Left ventricle myocardium inferior (tissue), 1 donor: ENCODE measurements around the gene GNPDA1. TPM values are rescaled to one million over a fixed set of nuclear protein-coding genes. Genes with fewer than 3 reads are reported as not detected.
"Not testable (repeated sequence)": the region's sequence is repeated elsewhere in the genome, so short reads cannot be mapped to it uniquely, and the experiment has no call there.

Source experiments
- DNase-seq: peaks from one replicate; pipeline ENCODE4 v3.0.0-alpha.2; 2020
- H3K27ac ChIP-seq: fragments of 200-600 bp; replicated peaks from 2 replicates; pipeline ENCODE4 v1.8.0; 2021
- H3K27me3 ChIP-seq: fragments of 200-600 bp; 2 replicates; pipeline ENCODE4 v1.8.0; 2021; ENCODE audit warnings: low read depth
- H3K36me3 ChIP-seq: fragments of 200-600 bp; 2 replicates; pipeline ENCODE4 v1.8.0; 2021
- H3K4me1 ChIP-seq: fragments of 200-600 bp; 2 replicates; pipeline ENCODE4 v1.8.0; 2021
- H3K4me3 ChIP-seq: fragments of 200-600 bp; 2 replicates; pipeline ENCODE4 v1.8.0; 2021; ENCODE audit warnings: mild to moderate bottlenecking, moderate library complexity
- H3K9me3 ChIP-seq: fragments of 200-600 bp; replicated peaks from 2 replicates; pipeline ENCODE4 v1.8.0; 2021
- CTCF ChIP-seq: fragments of 200-600 bp; IDR thresholded peaks from 2 replicates; pipeline ENCODE4 v1.8.0; 2021; ENCODE audit warnings: antibody characterized with exemption, mild to moderate bottlenecking, borderline replicate concordance
- intact Hi-C: fragments of 100-400 bp; cut with micrococcal nuclease; formaldehyde crosslinking; loops from one replicate; pipeline ENCODE4 v1.11.0; 2022
- total RNA-seq: library from RNA; stranded (reverse); fragmentation: NEBNext Ultra II Directional; extraction: Animal tissue kit (Norgen Biotek cat#: 25700); gene quantifications from one replicate; pipeline ENCODE4 v1.2.1, GENCODE V29; 2021
- donor health status: DM: no; HTN: yes; CAD: no; lungs with severe emphysema.

GNPDA1 gene
- total RNA-seq, 1 donor from 2014 or later = 24.3 TPM

GRCh38 chr5:142038735-142039134 is 25.9 kb upstream of the GNPDA1 start:
- TF ChIP-seq CTCF = no peak

GRCh38 chr5:142037599-142037998 is 24.8 kb upstream of the GNPDA1 start:
- H3K27me3 ChIP-seq, intact Hi-C loops, H3K36me3 ChIP-seq, DNase-seq, H3K4me1 ChIP-seq, H3K27ac ChIP-seq, H3K9me3 ChIP-seq, H3K4me3 ChIP-seq: not testable (repeated sequence)

More at GRCh38 chr5:142038735-142039134, 25.9 kb upstream of the GNPDA1 start:
- no peak overlapping the region for H3K27ac ChIP-seq
- no peaks in the 10 kb centered on the region for H3K9me3 ChIP-seq
- no peaks in the 10 kb centered on the region for H3K4me1 ChIP-seq
- no peak for DNase-seq
- no peaks in the 10 kb centered on the region for H3K36me3 ChIP-seq
- H3K4me3 ChIP-seq = no peak overlapping the region
- intact Hi-C loops = no loop called here
- no peaks in the 10 kb centered on the region for H3K27me3 ChIP-seq

- TF ChIP-seq CTCF = no peak
- no peak overlapping the region for H3K27ac ChIP-seq
- intact Hi-C loops = no loop called here
- no peaks in the 10 kb centered on the region for H3K4me1 ChIP-seq
- no peak overlapping the region for H3K4me3 ChIP-seq
- H3K27me3 ChIP-seq = no peaks in the 10 kb centered on the region
- H3K36me3 ChIP-seq = no peaks in the 10 kb centered on the region
- no peaks in the 10 kb centered on the region for H3K9me3 ChIP-seq
- DNase-seq = no peak
Measured at GRCh38 chr5:142036918-142037317, 24.1 kb upstream of the GNPDA1 start.

- DNase-seq = no peak
- intact Hi-C loops = no loop called here
- TF ChIP-seq CTCF = no peak
- Histone ChIP-seq H3K4me3 (no peak overlapping the region), H3K4me1 (no peaks in the 10 kb centered on the region), H3K36me3 (no peaks in the 10 kb centered on the region), H3K27ac (no peak overlapping the region), H3K9me3 (no peaks in the 10 kb centered on the region), H3K27me3 (no peaks in the 10 kb centered on the region)
Measured at GRCh38 chr5:142034994-142035393, 22.2 kb upstream of the GNPDA1 start.

GRCh38 chr5:142033632-142034567 is 21.1 kb upstream of the GNPDA1 start:
- H3K4me1 ChIP-seq, H3K36me3 ChIP-seq, H3K4me3 ChIP-seq, intact Hi-C loops, H3K27ac ChIP-seq, DNase-seq, H3K27me3 ChIP-seq, H3K9me3 ChIP-seq: not testable (repeated sequence)

GRCh38 chr5:142032747-142033631 is 20.2 kb upstream of the GNPDA1 start:
- no peaks in the 10 kb centered on the region for H3K36me3 ChIP-seq
- TF ChIP-seq CTCF = no peak
- H3K4me3 ChIP-seq = no peak overlapping the region
- no peak for DNase-seq
- no peak overlapping the region for H3K27ac ChIP-seq
- no peaks in the 10 kb centered on the region for H3K9me3 ChIP-seq
- H3K4me1 ChIP-seq = no peaks in the 10 kb centered on the region
- no peaks in the 10 kb centered on the region for H3K27me3 ChIP-seq
- intact Hi-C loops = no loop called here
